NCI-H1930 (cell line): ENCODE results near the gene HOXD9.

Experiments used
- DNase-seq, 2 experiments: peaks; one replicate each; lab custom pipeline; 2025; lab: John Stamatoyannopoulos, UW

HOXD9 gene

DNA sequence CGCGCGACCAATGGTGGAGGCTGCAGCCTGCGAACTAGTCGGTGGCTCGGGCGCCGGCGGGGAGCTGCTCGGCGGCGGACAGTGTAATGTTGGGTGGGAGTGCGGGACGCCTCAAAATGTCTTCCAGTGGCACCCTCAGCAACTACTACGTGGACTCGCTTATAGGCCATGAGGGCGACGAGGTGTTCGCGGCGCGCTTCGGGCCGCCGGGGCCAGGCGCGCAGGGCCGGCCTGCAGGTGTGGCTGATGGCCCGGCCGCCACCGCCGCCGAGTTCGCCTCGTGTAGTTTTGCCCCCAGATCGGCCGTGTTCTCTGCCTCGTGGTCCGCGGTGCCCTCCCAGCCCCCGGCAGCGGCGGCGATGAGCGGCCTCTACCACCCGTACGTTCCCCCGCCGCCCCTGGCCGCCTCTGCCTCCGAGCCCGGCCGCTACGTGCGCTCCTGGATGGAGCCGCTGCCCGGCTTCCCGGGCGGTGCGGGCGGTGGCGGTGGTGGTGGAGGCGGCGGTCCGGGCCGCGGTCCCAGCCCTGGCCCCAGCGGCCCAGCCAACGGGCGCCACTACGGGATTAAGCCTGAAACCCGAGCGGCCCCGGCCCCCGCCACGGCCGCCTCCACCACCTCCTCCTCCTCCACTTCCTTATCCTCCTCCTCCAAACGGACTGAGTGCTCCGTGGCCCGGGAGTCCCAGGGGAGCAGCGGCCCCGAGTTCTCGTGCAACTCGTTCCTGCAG, at the start of gene HOXD9:
Gene HOXD9 (plus strand): TSS at position 37 of the 728 bp plus-strand sequence. CDS start 50 bp downstream, at position 87.
- peak in 1 of 2 experiments; percentile 40 for DNase-seq

- DNase-seq = no peak
Measured at GRCh38 chr2:176072951-176073904, 49.3 kb upstream of the HOXD9 start.

GRCh38 chr2:176074919-176075425, 47.5 kb upstream of the HOXD9 start:
- DNase-seq = no peak

- DNase-seq = no peak
Measured at GRCh38 chr2:176075481-176075880, 47.0 kb upstream of the HOXD9 start.

GRCh38 chr2:176076063-176076462, 46.5 kb upstream of the HOXD9 start:
- no peak for DNase-seq

- no peak for DNase-seq
Measured at GRCh38 chr2:176076796-176077195, 45.7 kb upstream of the HOXD9 start.

DNA sequence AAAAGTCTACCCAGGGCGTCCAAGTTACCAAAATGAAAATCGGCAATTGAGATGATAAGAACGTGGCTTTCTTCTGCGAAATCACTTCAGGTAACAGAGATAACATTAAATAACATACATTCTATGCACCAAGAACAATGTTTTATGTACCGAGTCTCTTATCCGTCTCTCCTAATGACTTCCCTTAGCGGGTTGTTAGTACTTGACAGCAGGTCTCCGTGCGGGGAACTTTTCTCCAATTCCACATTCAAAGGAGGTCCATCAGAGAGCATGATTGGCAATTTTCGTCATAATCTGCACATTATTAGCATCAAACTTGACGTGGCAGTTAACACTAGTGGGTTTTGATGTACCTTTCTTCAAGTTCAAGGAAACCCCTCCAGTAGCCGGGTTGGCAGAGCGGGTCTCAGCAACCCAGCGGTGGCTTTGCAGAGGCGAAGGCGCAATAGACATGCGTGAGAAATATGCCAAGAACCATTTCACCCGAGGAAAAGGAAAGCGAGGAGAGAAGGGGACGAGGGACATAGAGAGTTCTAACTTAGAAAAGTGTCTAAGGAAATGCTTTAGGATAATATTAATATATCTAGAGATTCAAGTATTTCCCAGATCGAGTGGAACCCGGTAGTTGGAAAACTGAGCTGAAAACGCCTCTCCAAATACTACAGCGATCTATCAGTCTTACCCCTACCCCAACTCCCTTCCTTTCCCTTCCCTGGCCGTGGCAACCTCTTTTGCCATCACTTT, 43.8 kb upstream of the HOXD9 start:
- no peak for DNase-seq

DNA sequence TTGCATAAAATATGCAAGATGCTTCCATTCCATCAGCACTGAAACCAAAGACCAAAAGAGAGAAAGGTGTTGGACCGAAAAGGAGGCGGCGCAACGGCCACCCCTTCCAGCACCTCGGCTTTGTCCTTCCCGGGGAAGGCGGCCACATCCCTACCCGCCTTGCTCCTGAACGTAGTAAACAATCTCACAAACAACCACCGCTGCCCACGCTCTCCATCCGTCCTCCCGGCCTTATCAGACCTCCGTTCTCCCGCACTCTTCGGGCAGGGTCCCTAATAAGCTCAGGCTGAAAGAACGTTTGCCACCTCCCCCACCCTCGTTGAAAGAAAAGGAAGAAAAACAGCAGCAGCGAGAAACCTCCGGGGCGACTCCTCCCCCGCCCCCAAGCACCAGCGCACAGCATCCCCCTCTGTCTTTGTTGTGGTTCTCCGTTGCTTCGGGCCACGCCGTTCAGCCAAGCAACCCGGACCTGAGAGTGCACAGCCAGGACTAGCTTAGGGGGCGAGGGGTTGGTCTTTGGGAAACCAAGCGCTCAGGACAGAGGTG, 43.2 kb upstream of the HOXD9 start:
- DNase-seq = peak in 1 of 2 experiments; percentile 62

DNA sequence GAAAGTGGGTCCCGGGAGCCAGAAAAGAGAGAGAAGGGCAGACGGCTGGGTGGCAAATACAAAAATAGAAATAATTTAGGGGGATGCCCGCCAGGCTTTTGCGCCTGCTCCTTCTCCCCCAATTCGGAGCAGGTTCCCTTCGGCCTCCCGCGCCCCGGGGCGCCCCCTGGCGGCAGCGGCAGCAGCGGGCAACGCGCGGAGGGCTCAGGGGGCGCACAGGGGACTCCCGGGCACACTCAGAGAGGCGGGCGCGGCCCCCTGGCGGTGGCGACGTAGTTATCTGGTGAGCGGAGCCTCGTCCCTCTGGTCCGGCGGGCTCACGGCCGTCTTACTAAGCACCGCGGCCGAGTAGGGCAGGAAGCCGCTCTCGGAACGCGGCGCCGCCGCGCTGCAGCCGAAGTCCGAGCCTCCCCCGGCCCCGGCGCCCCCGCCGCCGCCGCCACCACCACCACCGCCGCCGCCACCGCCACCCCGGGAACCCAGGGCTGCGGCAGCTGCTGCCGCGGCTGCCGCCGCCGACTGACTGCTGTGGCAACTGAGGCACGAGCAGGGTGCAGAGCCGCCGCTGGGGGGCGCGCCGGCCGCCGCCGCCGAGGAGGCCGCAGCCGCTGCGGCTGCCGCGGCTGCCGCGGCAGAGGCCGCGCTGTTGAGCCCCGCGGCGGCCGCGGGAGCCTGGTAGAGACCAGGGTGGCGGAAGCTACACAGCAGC, 42.5 kb upstream of the HOXD9 start:
- peak; percentile 67 to 82 for DNase-seq

DNA sequence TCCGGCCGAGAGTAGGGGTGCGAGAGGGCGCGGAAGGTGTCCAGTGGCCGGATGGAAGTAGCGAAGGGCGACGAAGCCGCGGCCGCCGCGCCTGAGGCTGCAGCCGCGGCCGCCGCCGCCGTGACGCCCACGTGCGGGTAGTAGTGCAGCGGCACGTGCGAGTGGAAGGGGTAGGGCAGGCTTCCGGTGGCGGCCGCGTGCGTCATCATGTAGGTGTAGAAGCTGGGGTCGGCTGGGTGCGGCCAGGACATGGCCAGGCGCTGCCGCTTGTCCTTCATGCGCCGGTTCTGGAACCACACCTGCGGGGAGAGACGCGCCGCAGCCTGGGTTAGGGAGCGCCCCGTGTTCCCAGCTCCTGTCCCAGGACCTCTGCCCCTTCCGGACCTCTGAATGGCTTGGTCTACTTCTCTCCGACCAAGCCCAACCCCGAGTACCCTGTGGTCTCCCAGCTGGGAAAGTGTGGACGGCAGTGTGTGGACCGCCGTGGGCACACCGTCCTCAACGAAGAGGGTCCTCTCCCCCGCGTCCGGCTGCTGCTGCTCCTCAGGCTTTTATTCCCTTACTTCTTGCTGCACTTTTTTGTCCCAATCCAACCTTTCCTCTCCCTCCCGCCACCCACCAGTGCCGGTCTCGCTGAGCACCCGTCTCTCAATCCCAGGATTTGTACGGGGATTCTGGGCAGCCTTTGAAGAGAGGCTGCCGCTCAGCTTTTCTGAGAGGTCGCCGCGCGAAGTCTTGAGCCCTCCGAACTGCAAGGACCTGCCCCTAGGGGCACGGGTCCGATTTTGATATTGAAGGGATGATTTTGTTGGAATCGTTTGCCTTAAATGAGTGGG, 41.8 kb upstream of the HOXD9 start:
- peak in 1 of 2 experiments; percentile 48 for DNase-seq

DNA sequence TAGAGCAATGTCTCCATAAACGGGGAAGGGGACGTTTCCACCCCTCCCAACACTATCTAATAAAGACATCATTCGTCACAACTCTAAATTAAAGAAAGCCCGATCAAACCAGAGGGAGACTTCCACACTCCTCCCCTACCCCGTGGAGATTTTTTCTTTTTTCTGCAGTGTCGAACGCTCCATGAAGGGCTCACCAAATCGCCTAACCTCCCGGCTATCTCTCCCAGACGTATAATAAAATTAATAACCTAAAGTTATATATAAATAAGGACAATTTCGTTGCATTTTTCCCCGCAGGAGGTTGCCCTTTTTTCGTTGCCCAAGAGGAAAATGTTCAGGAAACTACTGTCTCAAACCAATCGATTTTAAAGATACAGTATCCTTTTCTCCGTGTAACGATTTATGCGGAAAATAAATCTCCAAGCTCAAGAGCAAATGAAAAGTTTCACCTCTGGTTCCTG, 41.1 kb upstream of the HOXD9 start:
- no peak for DNase-seq

GRCh38 chr2:176081837-176082524, 40.5 kb upstream of the HOXD9 start:
- DNase-seq = peak in 1 of 2 experiments; percentile 38

- DNase-seq = no peak
Measured at GRCh38 chr2:176082525-176082823, 40.0 kb upstream of the HOXD9 start.

GRCh38 chr2:176082824-176083751, 39.4 kb upstream of the HOXD9 start:
- DNase-seq = no peak

GRCh38 chr2:176083796-176084261, 38.7 kb upstream of the HOXD9 start, which contains the start of gene EVX2:
Gene EVX2, minus strand, starts transcription at chr2:176083962. Its CDS starts 186 bp downstream, at chr2:176083776.
- DNase-seq = no peak

- no peak for DNase-seq
Measured at GRCh38 chr2:176084611-176085119, 37.9 kb upstream of the HOXD9 start.

GRCh38 chr2:176085120-176085788, 37.3 kb upstream of the HOXD9 start:
- DNase-seq = no peak
